ENCODE measurements around the gene BBOX1. TPM values are rescaled to one million over a fixed set of nuclear protein-coding genes. Genes with fewer than 3 reads are reported as not detected.

The BBOX1 gene
- total RNA-seq, 1 donor from 2014 or later: 26.2 TPM

DNA sequence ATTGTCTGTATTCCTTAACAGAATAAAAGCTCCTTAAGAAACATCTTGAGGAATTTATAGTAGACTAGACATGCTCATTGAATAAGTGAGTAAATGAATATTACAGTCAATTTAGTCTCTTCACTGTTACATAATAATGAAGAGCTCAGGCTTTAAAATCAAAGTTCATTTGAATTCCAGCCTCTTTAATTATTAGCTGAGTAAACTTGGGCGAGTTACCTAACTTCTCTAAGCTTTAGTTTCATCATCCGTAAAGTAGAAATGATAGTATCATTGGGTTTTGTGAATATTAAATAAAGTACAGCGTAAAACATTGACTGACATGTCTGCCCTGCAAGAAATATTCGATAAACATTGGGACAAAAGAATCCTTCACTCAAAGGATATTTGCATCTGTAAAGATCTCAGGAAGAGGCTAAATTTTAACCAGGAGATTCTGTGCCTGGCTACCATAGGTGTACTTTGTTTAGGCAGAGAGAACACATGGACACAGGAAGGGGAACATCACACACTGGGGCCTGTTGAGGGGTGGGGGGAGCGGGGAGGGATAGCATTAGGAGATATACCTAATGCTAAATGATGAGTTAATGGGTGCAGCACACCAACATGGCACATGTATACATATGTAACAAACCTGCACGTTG lies 15.2 kb upstream of the BBOX1 start:
- DNase-seq (ENCODE audit: low spot score): no peak

DNA sequence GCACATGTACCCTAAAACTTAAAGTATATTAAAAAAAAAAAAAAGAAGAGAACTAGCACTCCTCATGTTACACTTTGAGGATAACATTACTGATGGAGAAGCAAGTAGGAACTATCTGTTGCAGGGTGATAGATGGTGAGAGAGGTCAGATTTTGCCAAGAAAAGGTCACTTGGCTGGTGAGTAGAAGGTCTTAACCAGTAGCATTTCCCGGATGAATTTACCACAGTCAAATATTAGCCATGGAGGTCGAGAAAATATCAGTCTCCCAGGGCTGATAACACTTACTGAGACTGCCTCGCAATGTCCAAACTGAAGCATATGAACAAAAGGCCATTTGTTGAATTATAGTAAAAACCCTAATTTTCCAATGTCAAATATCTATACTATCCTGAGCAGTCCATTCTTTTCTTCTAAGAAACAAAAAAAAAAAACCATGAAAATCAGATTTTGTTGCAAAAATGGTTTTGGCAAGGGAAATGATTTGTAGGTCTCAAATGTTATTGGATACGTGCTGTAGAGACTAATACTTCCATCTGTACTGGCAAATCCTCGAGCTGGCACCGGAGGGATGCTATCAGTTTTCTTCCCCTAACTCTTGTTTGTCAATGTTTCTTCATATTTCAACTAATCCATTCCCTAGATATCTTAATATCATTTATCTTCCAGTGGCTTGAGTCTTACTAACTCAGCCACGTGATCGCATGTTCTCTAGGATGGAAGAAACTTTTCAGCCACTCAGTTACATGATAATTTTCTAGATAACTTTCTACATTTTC lies 14.5 kb upstream of the BBOX1 start:
- DNase-seq (ENCODE audit: low spot score): no peak

GRCh38 chr11:27028561-27028965 lies 12.1 kb upstream of the BBOX1 start:
- DNase-seq (ENCODE audit: low spot score): no peak

GRCh38 chr11:27029966-27030365 lies 10.6 kb upstream of the BBOX1 start:
- DNase-seq (ENCODE audit: low spot score): no peak

GRCh38 chr11:27031754-27032153 lies 8.9 kb upstream of the BBOX1 start:
- no peak for DNase-seq (ENCODE audit: low spot score)

DNA sequence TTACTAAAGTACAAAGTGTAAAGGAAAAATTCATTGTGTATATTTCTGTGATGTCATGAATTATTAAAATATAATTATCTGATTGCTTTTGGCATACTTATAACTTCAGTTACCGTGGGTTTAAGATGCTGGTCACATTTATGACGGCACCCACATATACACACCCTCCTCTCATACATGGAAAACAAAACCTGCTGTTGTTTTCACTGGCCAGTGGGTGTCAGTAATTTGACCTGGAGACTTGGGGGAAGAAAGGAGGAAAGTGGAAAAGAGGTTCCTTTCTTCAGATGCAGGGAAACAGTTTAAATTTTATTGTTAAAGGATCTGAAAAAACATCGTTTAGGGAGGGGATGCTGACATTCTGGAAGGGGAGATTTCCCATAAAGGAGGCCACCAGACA lies 742 bp upstream of the BBOX1 start:
- DNase-seq (ENCODE audit: low spot score): no peak

GRCh38 chr11:27041141-27041899 lies 705 bp downstream of the BBOX1 start:
- DNase-seq (ENCODE audit: low spot score): no peak

DNA sequence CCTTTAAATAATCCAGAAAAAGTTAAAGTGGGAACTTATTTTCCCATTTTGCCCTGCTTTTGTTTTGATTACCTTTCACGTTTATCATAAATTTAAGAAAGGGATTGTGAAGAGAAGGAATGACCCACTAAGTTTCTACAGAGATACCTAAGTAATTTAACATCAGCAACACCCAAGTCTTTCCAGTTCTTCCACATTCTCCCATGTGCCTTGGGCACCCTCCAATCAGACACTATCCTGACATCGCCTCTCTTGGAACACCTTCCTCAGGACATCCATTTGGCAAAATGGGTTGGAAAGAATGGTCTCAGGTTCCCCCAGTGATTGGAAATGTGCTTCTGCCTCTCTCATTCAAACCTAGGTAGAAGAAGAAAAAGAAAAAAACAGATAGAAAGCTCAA lies 6.3 kb downstream of the BBOX1 start:
- DNase-seq (ENCODE audit: low spot score): no peak

- no peak for DNase-seq (ENCODE audit: low spot score)
These were observed 12.1 kb downstream of the BBOX1 start for GRCh38 chr11:27052668-27053067.

GRCh38 chr11:27055065-27055682 lies 14.6 kb downstream of the BBOX1 start:
- peak; percentile 84 for DNase-seq (ENCODE audit: low spot score)

- no peak for DNase-seq (ENCODE audit: low spot score)
These were observed 16.6 kb downstream of the BBOX1 start for GRCh38 chr11:27057091-27057780.

- DNase-seq (ENCODE audit: low spot score): no peak
These were observed 17.8 kb downstream of the BBOX1 start for GRCh38 chr11:27058456-27058855.

- DNase-seq (ENCODE audit: low spot score): no peak
These were observed 18.8 kb downstream of the BBOX1 start for GRCh38 chr11:27059431-27059830.

GRCh38 chr11:27060816-27061460 lies 20.3 kb downstream of the BBOX1 start:
- no peak for DNase-seq (ENCODE audit: low spot score)

DNA sequence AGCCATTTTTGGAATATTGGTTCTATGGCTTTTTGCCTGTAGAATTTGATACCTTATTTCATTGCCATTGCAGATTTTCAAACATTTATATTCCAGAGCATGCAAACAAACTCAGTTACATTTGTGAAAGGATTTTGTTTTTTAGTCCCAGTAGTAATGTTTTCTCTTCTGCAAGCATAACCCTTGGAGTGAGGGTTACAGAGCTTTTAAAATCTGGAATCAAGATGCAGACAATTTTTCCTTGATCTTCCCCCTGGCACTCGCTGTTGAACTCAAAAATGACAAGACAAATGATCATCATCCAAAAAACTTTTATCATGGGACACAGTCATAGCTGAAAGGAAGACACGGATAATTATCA lies 20.8 kb downstream of the BBOX1 start:
- no peak for DNase-seq (ENCODE audit: low spot score)

GRCh38 chr11:27064086-27064485 lies 23.5 kb downstream of the BBOX1 start:
- no peak for DNase-seq (ENCODE audit: low spot score)

DNA sequence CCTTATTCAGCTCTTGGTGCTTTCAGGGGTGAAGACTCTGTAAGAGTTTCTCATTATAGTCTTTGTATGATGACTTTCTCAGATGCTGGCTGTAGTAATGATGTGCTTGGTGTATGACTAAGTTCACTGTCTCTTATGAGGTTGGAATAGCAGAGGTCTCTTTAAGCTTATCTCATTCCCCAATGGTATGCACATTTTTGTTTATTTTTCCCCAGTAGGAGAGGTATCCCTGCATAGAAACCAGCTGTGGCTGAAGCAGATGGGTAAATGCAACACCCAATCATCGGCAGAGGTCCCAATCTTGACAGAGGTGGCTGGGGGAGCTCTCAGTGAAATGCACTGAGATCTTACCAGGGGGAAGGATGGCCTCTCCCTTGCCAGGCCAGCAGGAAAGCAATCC lies 34.6 kb downstream of the BBOX1 start:
- DNase-seq (ENCODE audit: low spot score): no peak

DNA sequence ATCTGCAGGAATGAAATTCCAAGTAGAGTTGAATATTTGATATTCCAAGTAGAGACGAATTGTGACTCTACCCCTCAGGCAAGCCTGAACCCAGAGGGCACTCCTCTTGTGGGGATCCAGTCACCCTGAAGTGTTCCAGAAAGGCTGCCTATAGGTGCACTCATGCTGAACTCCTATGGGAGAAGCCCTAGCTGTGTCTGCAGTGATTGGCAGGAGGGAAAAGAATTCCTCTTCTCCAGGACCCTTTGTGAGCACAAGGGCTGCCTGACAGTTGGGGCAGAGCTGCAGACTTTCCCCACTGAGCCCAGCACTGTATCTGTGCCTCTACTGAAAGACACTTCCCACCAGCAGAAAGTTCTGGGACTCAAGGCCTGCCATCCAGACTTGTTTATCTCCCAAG lies 35.0 kb downstream of the BBOX1 start:
- no peak for DNase-seq (ENCODE audit: low spot score)

DNA sequence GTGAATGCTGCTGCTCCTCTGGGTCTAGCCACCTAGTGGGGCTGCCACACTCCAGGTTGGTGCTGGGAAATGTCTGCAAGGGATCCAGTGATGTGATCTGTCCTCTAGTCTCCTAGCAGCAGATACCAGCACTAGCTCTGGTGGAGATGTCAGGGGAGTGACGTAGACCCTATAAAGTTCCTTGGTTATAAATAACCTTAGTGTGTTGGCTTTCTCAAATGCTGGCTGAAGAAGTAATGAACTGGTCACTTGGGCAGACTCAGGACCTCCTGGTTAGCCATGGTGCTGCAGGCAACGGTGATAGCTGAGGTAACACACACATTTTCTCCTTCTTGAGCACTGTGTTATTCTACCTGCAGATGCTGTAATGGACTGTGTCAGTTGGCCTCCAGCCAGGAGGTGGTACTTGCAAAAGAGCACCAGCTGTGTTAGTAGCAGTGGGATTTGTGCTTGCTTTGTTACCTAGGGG lies 35.5 kb downstream of the BBOX1 start:
- DNase-seq (ENCODE audit: low spot score): no peak

- DNase-seq (ENCODE audit: low spot score): no peak
These were observed 40.4 kb downstream of the BBOX1 start for GRCh38 chr11:27081056-27081455.

- no peak for DNase-seq (ENCODE audit: low spot score)
These were observed 42.6 kb downstream of the BBOX1 start for GRCh38 chr11:27083241-27083640.

Measured in mucosa of gallbladder (tissue), 1 donor.